Activated naive CD4-positive, alpha-beta T cell treated with anti-CD3 and anti-CD28 coated beads, Interleukin-2, amount 10 ng/mL, durations not matched to agents 7 days and 5 days (primary cell): ENCODE data around the gene KCTD21.

Source experiments
- CTCF ChIA-PET: fragments of 350-600 bp; sonication (Branson Sonifier 250); formaldehyde crosslinking; loops from one replicate; lab custom pipeline; 2021; ENCODE audit warnings: antibody characterized with exemption; lab: Charles Lee
- DNase-seq: peaks from one replicate; pipeline ENCODE4 v3.0.0-alpha.2; 2020
- H3K27ac Mint-ChIP-seq: one replicate; pipeline ENCODE4 v1.8.0; 2021; ENCODE audit warnings: mild to moderate bottlenecking, moderate library complexity, mixed read lengths
- H3K27me3 Mint-ChIP-seq: one replicate; pipeline ENCODE4 v1.8.0; 2021; ENCODE audit warnings: mild to moderate bottlenecking, mixed read lengths
- H3K36me3 Mint-ChIP-seq: one replicate; pipeline ENCODE4 v1.8.0; 2021; ENCODE audit warnings: mixed read lengths
- H3K4me1 Mint-ChIP-seq: one replicate; pipeline ENCODE4 v1.8.0; 2021; ENCODE audit warnings: mixed read lengths
- H3K4me3 Mint-ChIP-seq: one replicate; pipeline ENCODE4 v1.8.0; 2021; ENCODE audit warnings: mild to moderate bottlenecking, moderate library complexity, mixed read lengths
- H3K9me3 Mint-ChIP-seq: one replicate; pipeline ENCODE4 v1.8.0; 2021; ENCODE audit warnings: mixed read lengths

Gene KCTD21

GRCh38 chr11:78140392-78141077, 47.9 kb downstream of the KCTD21 start:
- peak overlapping the region; percentile 96 for H3K4me3 Mint-ChIP-seq
- no peaks in the 10 kb centered on the region for H3K27me3 Mint-ChIP-seq
- H3K4me1 Mint-ChIP-seq: peaks cover 51% of the 10 kb centered on the region
- peak; percentile 21 for DNase-seq
- peaks cover 28% of the 10 kb centered on the region for H3K36me3 Mint-ChIP-seq
- peak overlapping the region; percentile 78 for H3K27ac Mint-ChIP-seq
- CTCF ChIA-PET: interaction anchor here (0.6 to 1.9 kb wide), 4 partner anchors 88 to 964 kb away, joined by 3 to 8 read pairs (median 5); partner anchors contain the start of gene GAB2
- H3K9me3 Mint-ChIP-seq: no peaks in the 10 kb centered on the region

- CTCF ChIA-PET: interaction anchor here (0.6 to 1.9 kb wide), 7 partner anchors 88 to 963 kb away, joined by 3 to 8 read pairs (median 4); partner anchors contain the start of gene GAB2
- H3K4me3 Mint-ChIP-seq: peak within 1 kb of the TSS; percentile 96
Measured at GRCh38 chr11:78139422-78140391, 48.7 kb downstream of the KCTD21 start, which contains the start of gene ALG8. Gene ALG8 (minus strand): TSS chr11:78139626. CDS start chr11:78139588, 38 bp downstream.

GRCh38 chr11:78138694-78139421, 49.6 kb downstream of the KCTD21 start:
- Mint-ChIP-seq H3K27ac (peak overlapping the region; percentile 95), H3K9me3 (no peaks in the 10 kb centered on the region), H3K36me3 (peaks cover 35% of the 10 kb centered on the region), H3K27me3 (no peaks in the 10 kb centered on the region), H3K4me3 (peak overlapping the region; percentile 96), H3K4me1 (peaks cover 51% of the 10 kb centered on the region)
- CTCF ChIA-PET: interaction anchor here (1.2 to 1.9 kb wide), 6 partner anchors 89 to 426 kb away, joined by 3 to 8 read pairs (median 5); partner anchors contain the start of gene GAB2
- peak; percentile 53 for DNase-seq

More at GRCh38 chr11:78139422-78140391, 48.7 kb downstream of the KCTD21 start, which contains the start of gene ALG8:
- Mint-ChIP-seq H3K27ac (peak within 1 kb of the TSS; percentile 95), H3K4me1 (peaks cover 51% of the 10 kb centered on the region), H3K36me3 (peaks cover 32% of the 10 kb centered on the region), H3K9me3 (no peaks in the 10 kb centered on the region), H3K27me3 (no peaks in the 10 kb centered on the region)
- DNase-seq: peak; percentile 97

- CTCF ChIA-PET: interaction anchor here (1.9 kb wide), 1 partner anchor 280 kb away, joined by 7 read pairs; the partner anchor contains the start of gene GAB2
- no peaks in the 10 kb centered on the region for H3K27me3 Mint-ChIP-seq
- H3K27ac Mint-ChIP-seq: peak overlapping the region; percentile 95
- H3K4me3 Mint-ChIP-seq: peak overlapping the region; percentile 96
- H3K4me1 Mint-ChIP-seq: peaks cover 50% of the 10 kb centered on the region
- no peak for DNase-seq
- H3K9me3 Mint-ChIP-seq: no peaks in the 10 kb centered on the region
- peaks cover 36% of the 10 kb centered on the region for H3K36me3 Mint-ChIP-seq
Measured at GRCh38 chr11:78138291-78138690, 50.1 kb downstream of the KCTD21 start.

GRCh38 chr11:78132475-78132874, 56.0 kb downstream of the KCTD21 start:
- CTCF ChIA-PET: no interaction called here
- no peak overlapping the region for H3K27ac Mint-ChIP-seq
- H3K9me3 Mint-ChIP-seq: no peaks in the 10 kb centered on the region
- peaks cover 19% of the 10 kb centered on the region for H3K4me1 Mint-ChIP-seq
- no peaks in the 10 kb centered on the region for H3K27me3 Mint-ChIP-seq
- no peak for DNase-seq
- no peak overlapping the region for H3K4me3 Mint-ChIP-seq
- peaks cover 21% of the 10 kb centered on the region for H3K36me3 Mint-ChIP-seq

- Mint-ChIP-seq H3K27ac (no peak overlapping the region), H3K9me3 (no peaks in the 10 kb centered on the region), H3K36me3 (peaks cover 16% of the 10 kb centered on the region), H3K27me3 (no peaks in the 10 kb centered on the region), H3K4me3 (no peak overlapping the region), H3K4me1 (peaks cover 14% of the 10 kb centered on the region)
- CTCF ChIA-PET: no interaction called here
- no peak for DNase-seq
Measured at GRCh38 chr11:78131956-78132355, 56.5 kb downstream of the KCTD21 start.

GRCh38 chr11:78127403-78127802, 61.0 kb downstream of the KCTD21 start:
- Mint-ChIP-seq H3K4me3 (no peak overlapping the region), H3K27ac (no peak overlapping the region), H3K27me3 (no peaks in the 10 kb centered on the region), H3K36me3 (peaks cover 6% of the 10 kb centered on the region), H3K9me3 (no peaks in the 10 kb centered on the region), H3K4me1 (peaks cover 3% of the 10 kb centered on the region)
- DNase-seq: no peak
- CTCF ChIA-PET: no interaction called here
